GM19328 (cell line): ENCODE results near the gene ANKRD6.

Experiments used
- ATAC-seq: cut with Tn5 transposase; IDR thresholded peaks from one replicate; pipeline ENCODE4 v1.9.1; 2021; ENCODE audit warnings: mild to moderate bottlenecking, moderate library complexity; ENCODE audit not compliant: unreplicated experiment

The ANKRD6 gene

GRCh38 chr6:89506716-89507617, 74.0 kb downstream of the ANKRD6 start:
- no peak for ATAC-seq

- no peak for ATAC-seq
These were observed 76.0 kb downstream of the ANKRD6 start for GRCh38 chr6:89508755-89509563.

GRCh38 chr6:89509777-89510281, 76.9 kb downstream of the ANKRD6 start:
- no peak for ATAC-seq

GRCh38 chr6:89510393-89510792, 77.4 kb downstream of the ANKRD6 start:
- ATAC-seq, result no peak

DNA sequence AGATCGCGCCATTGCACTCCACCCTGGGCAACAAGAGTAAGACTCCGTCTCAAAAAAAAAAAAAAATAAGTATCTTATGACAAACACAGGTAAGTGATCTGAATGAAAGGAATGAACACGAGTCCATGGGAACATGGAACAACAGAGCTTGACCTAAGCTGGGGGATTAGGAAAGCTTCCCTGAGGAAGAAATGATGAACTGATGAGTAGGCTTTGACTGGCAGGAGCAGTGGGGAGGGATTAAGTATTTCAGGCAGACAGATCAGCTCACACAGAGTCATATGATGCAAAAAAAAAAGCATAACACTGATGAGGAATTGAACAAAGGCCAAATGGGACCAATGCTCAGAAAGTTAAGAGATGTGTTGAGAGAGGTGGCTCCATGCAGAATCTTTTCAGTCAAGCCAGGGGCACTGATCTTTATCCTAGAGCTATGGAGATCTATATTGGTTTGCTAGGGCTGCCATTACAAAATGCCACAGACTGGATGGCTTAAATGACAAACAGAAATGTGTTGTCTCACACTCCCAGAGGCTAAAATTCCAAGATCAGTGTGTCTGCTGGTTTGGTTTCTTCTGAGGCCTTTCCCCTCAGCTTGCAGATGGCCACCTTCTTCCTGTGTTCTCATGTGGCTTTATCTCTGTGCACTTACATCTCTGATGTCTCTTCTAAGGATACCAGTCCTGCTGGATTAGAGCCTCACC, 85.6 kb downstream of the ANKRD6 start:
- ATAC-seq, result no peak

DNA sequence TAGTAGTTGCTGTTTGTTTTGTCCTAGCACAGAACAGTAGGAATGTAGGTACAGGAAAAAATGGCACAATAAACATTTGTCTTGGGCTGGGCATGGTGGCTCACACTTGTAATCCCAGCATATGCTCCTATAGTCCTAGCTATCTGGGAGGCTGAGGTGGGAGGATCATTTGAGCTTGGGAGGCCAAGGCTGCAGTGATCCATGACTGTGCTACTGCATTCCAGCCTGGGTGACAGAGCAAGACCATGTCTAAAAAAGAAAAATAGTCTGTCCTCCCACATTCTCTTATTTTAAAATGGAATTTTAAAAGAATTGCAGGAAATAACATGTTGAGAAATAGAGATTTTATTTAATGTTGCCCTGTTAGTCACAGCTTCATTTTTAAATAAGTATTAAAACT, 87.8 kb downstream of the ANKRD6 start:
- no peak for ATAC-seq

DNA sequence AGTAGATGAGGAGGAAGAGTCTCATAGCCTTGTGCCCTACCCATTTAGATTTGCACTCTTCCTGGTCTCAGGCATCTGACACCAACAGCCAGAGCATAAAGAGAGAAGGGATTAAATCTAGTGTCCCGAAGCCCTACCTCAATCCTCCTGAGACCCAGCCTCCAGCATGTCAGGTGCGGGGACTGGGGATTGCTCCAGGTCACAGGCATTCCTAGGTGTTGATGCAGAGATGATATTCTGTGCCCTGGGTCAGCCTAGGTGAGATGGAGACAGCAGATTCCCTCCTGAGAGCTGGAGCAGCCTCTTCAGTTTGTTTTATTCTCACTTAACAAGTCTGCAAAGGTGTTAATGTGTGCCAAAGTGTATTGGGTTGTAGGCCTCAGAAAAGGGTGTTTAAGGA, 89.8 kb downstream of the ANKRD6 start:
- ATAC-seq, result no peak

DNA sequence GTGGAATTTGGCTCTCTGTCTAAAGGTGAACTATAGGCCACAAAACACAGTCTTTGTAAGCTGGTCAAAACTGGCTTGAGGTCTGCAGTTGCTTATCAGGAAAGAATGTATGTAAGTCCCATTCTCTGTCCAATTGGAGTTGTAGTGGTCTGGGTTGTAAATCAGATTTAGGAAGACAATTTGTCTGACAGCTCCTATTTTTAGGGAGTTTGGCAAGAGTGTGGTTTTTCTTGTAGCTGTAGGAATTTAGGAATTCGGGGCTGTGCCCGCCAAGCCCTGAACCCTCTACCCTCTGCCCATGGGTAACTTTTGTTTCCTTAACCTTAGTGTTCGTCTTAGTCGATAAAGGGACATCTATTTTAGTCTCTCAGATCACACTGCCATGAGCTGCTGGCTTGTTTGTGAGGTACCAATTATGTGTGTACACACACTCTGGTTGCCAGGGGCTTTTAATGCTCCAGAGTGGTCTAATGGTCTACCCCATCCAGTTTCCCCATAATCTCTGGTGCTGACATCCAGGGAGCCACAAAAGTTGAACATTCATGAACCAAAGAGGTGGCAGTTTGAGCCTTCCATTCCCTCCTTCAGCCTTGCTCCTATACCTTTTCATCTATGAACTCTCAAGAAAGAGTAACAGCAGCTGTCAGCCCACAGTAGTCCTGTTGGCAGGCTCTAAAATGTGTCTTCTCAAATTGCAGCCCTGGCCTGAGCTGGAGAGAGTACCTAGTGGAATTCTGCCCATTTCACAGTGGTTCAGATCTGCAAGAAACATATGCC, 93.0 kb downstream of the ANKRD6 start:
- no peak for ATAC-seq

DNA sequence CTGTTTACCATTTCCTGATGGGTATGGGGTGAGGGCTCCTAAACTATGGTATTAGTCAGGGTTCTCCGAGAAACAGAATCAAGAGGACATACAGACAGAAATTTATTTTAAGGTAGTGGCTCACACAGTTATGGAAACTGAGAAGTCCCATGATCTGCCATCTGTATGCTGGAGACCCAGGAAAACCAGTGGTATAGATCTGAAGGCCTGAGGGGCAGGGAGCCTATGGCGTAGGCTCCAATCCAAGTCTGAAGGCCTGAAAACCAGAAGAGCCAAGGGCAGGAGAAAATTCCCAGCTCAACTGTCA, 93.6 kb downstream of the ANKRD6 start:
- ATAC-seq, result no peak

DNA sequence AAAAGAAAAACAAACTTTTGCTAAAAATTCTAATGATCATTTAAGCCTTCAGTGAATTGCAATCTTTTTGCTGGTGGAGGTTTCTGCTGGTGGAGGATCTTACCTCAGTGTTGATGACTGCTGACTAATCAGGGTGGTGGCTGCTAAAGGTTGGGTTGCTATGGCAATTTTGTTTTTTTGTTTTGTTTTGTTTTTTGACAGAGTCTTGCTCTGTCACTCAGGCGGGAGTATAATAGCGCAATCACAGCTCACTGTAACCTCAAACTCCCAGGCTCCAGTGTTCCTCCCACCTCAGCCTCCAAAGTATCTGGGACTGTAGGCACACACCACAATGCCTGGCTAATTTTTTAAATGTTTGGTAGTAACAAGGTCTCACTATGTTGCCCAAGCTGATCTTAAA, 94.7 kb downstream of the ANKRD6 start:
- ATAC-seq, result no peak

GRCh38 chr6:89528866-89529265, 95.9 kb downstream of the ANKRD6 start:
- no peak for ATAC-seq

DNA sequence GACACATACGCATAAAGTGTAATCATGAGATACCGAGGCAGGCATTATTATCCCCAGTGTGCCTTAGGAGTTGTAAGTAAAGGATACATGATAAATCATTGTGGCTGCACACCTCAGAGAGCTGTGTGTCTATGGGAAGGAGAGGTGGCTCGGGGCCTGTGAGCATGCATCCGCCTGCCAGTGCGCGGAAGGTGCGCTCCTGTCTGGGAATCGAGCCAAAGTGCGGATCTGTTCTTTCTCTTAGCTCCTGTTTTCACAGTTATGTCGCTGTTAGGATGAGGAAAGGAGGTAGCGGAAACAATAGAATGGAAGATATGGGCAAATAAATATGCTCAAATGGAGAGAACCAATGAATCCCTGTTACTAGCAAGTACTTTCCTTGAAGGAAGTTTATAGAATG, 98.0 kb downstream of the ANKRD6 start:
- ATAC-seq, result no peak

DNA sequence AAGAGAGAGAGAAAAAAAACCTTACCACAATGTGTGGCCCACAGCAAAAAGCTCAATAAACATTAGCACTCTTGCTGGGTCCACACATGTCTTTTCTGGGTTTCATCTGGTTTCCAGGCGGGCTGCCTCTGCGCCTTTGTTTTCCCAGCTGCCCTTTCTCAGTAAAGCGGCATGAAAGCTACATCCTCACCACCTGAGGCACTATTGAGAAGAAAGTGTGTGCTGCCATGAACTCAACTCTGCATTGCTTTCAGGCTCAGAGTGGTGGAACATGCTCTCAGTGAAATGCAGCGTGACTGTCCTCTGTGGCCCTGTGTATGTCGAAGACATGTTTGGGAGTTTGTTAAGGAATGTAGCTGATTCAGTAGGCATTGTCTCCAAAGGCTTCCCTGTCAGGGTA, 103.3 kb downstream of the ANKRD6 start:
- ATAC-seq, result no peak

- ATAC-seq, result no peak
These were observed 106.8 kb downstream of the ANKRD6 start for GRCh38 chr6:89539779-89540178.

GRCh38 chr6:89542081-89542857, 109.3 kb downstream of the ANKRD6 start:
- no peak for ATAC-seq

DNA sequence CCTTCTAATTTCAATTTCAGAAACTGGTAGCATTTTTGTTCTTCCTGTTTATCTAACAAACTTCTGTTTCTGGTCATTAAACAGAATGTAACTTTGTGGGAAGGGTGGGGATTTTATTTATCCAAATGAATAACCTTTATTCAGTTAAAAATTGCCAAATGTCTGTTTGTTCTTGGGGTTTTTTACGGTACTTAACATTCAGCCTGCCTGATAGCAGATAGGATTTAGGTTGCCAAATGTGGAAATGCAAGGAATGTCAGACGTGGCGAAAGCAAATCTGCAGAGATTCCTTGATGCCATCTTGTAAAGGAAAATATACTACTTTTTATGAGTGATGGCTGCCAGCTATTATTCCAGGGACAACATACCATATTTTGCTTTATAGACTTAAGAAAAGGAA, 109.9 kb downstream of the ANKRD6 start:
- no peak for ATAC-seq

GRCh38 chr6:89547281-89547680, 114.3 kb downstream of the ANKRD6 start:
- ATAC-seq, result no peak

DNA sequence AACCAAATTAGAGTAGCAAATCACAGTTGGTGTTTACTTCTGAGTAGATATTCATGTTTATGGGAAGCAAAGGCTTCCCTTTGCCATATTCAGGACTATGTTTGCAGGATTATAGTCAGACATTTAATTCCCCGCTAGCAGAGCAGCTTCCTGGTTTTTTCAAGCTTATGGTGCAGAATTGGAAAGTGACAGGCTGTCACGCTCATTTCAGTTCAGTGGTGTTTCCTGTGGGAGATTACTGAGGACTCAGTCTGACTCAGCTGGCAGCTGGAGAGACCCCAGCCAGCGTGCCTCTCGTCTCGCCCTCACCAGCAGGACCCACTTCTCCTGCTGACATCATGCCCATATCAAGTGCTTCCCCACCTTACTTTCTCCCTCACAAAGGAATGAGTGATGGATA, 120.5 kb downstream of the ANKRD6 start:
- ATAC-seq, result no peak

- ATAC-seq, result no peak
These were observed 121.2 kb downstream of the ANKRD6 start for GRCh38 chr6:89554106-89554505.

- no peak for ATAC-seq
These were observed 122.1 kb downstream of the ANKRD6 start for GRCh38 chr6:89555031-89555430.
